Neural cell (in vitro differentiated cells): Measurements from ENCODE around the gene ARTN. TPM values are rescaled to one million over a fixed set of nuclear protein-coding genes. Genes with fewer than 3 reads are reported as not detected.

Experiments
- H2AFZ ChIP-seq: fragments of 200-600, 300-800 bp; sonication (generic), shearing (Covaris generic); 2 replicates; pipeline ENCODE4 v1.6.0; 2014; ENCODE audit warnings: low read depth, mild to moderate bottlenecking, antibody characterized with exemption, low read length, moderate library complexity
- H3F3A ChIP-seq: fragments of 200-600 bp; shearing (Covaris generic); 2 replicates; pipeline ENCODE4 v1.6.1; 2016; ENCODE audit warnings: mild to moderate bottlenecking, moderate library complexity, mixed read lengths, antibody characterized with exemption, low read length; ENCODE audit not compliant: insufficient read depth, poor library complexity, severe bottlenecking
- H3K27ac ChIP-seq: fragments of 200-600, 300-800 bp; sonication (generic), shearing (Covaris generic); 2 replicates; pipeline ENCODE4 v1.5.1; 2014; ENCODE audit warnings: mild to moderate bottlenecking, low read length, moderate library complexity
- H3K27me3 ChIP-seq: fragments of 300-800, 200-600 bp; sonication (generic), shearing (Covaris generic); 2 replicates; pipeline ENCODE4 v1.6.0; 2014; ENCODE audit warnings: mild to moderate bottlenecking, low read depth, low read length, moderate library complexity; ENCODE audit not compliant: insufficient read depth
- H3K36me3 ChIP-seq: fragments of 300-800, 200-600 bp; sonication (generic), shearing (Covaris generic); 2 replicates; pipeline ENCODE4 v1.5.1; 2014; ENCODE audit warnings: mild to moderate bottlenecking, antibody characterized with exemption, low read length, moderate library complexity; ENCODE audit not compliant: insufficient read depth
- H3K4me2 ChIP-seq: fragments of 300-800, 200-600 bp; sonication (generic), shearing (Covaris generic); 2 replicates; pipeline ENCODE4 v1.6.0; 2014; ENCODE audit warnings: mild to moderate bottlenecking, low read length
- H3K4me3 ChIP-seq: fragments of 300-800, 200-600 bp; sonication (generic), shearing (Covaris generic); 2 replicates; pipeline ENCODE4 v1.5.1; 2014; ENCODE audit warnings: mild to moderate bottlenecking, low read length, moderate library complexity
- H3K79me2 ChIP-seq: fragments of 200-600 bp; shearing (Covaris generic); replicated peaks from 2 replicates; pipeline ENCODE4 v1.6.0; 2014; ENCODE audit warnings: mild to moderate bottlenecking, low read length, moderate library complexity; ENCODE audit not compliant: insufficient read depth
- H3K9ac ChIP-seq: fragments of 300-800, 200-600 bp; sonication (generic), shearing (Covaris generic); 2 replicates; pipeline ENCODE4 v1.6.1; 2016; ENCODE audit warnings: mild to moderate bottlenecking, low read length, mixed read lengths
- H3K9me2 ChIP-seq: fragments of 200-600 bp; shearing (Covaris generic); 2 replicates; pipeline ENCODE4 v1.6.1; 2016; ENCODE audit warnings: mild to moderate bottlenecking, low read length, mixed read lengths; ENCODE audit not compliant: insufficient read depth
- H3K9me3 ChIP-seq: fragments of 200-600, 300-800 bp; sonication (generic), shearing (Covaris generic); 2 replicates; pipeline ENCODE4 v1.6.1; 2016; ENCODE audit warnings: mild to moderate bottlenecking, mixed run types, low read length, moderate library complexity, mixed read lengths
- H4K20me1 ChIP-seq: fragments of 200-600 bp; shearing (Covaris generic); 2 replicates; pipeline ENCODE4 v1.6.1; 2016; ENCODE audit warnings: mild to moderate bottlenecking, mixed run types; ENCODE audit not compliant: insufficient read depth
- EP300 ChIP-seq: fragments of 450-650 bp; conservative IDR thresholded peaks from 2 replicates; pipeline ENCODE4 v1.6.1; 2014; ENCODE audit warnings: antibody characterized with exemption, mild to moderate bottlenecking, moderate library complexity; ENCODE audit not compliant: poor library complexity, severe bottlenecking
- EZH2 ChIP-seq: fragments of 200-600, 300-800 bp; shearing (Covaris generic), sonication (generic); IDR thresholded peaks from 2 replicates; pipeline ENCODE4 v1.6.1; 2014; ENCODE audit warnings: antibody characterized with exemption, low read length, borderline replicate concordance, mild to moderate bottlenecking; ENCODE audit not compliant: insufficient read depth, poor library complexity, severe bottlenecking
- MXI1 ChIP-seq: fragments of 450-650 bp; conservative IDR thresholded peaks from 2 replicates; pipeline ENCODE4 v1.6.1; 2014; ENCODE audit warnings: antibody characterized with exemption, mild to moderate bottlenecking; ENCODE audit not compliant: poor library complexity, severe bottlenecking
- POLR2AphosphoS5 ChIP-seq: IDR thresholded peaks from 2 replicates; pipeline ENCODE4 v1.6.1; 2012
- RAD21 ChIP-seq: fragments of 450-650 bp; conservative IDR thresholded peaks from 2 replicates; pipeline ENCODE4 v1.6.1; 2014; ENCODE audit warnings: antibody characterized with exemption, mild to moderate bottlenecking, moderate library complexity
- SMC3 ChIP-seq: fragments of 450-650 bp; conservative IDR thresholded peaks from 2 replicates; pipeline ENCODE4 v1.6.1; 2014; ENCODE audit warnings: antibody characterized with exemption, mild to moderate bottlenecking, moderate library complexity; ENCODE audit not compliant: poor library complexity
- TAF1 ChIP-seq: IDR thresholded peaks from 2 replicates; pipeline ENCODE4 v1.6.1; 2012; ENCODE audit warnings: low read depth
- polyA plus RNA-seq: library from polyadenylated mRNA; depleted of rRNA; stranded (reverse); fragments of >200 nt; gene quantifications from 2 replicates; pipeline ENCODE4 v1.2.3, GENCODE V29; 2014
- TF ChIP-seq, protein P1 (sequence below): IDR thresholded peaks from 2 replicates; pipeline ENCODE4 v1.6.1; 2012; ENCODE audit warnings: borderline replicate concordance
- TF ChIP-seq, protein P2 (sequence below): fragments of 450-650 bp; IDR thresholded peaks from 2 replicates; pipeline ENCODE4 v1.5.1; 2014; ENCODE audit warnings: antibody characterized with exemption, mild to moderate bottlenecking, moderate library complexity; ENCODE audit not compliant: poor library complexity, severe bottlenecking

The ARTN gene
- polyA plus RNA-seq, 1 donor from 2014 or later, result 1.4 TPM

DNA sequence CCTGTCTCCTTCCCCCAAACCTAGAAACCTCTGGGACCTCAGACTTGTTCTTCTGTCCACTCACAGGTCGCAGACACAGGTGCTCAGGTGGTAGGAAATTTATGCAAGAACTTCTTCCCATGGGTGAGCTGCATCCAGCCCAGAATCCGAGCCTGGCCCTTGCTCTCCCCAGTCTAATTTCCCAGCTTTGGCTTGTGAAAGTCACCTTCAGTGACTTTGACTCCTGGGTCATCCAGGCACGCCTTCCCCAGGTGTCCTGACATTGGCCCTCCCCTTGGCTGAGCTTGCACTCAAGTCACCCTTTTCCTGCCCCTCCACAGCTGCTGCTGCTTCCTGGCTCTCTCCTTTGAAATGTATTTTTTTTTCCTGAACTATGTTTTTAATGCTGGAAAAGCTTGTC is 19.8 kb downstream of the ARTN start (continued):
- TF ChIP-seq, protein P1, sequence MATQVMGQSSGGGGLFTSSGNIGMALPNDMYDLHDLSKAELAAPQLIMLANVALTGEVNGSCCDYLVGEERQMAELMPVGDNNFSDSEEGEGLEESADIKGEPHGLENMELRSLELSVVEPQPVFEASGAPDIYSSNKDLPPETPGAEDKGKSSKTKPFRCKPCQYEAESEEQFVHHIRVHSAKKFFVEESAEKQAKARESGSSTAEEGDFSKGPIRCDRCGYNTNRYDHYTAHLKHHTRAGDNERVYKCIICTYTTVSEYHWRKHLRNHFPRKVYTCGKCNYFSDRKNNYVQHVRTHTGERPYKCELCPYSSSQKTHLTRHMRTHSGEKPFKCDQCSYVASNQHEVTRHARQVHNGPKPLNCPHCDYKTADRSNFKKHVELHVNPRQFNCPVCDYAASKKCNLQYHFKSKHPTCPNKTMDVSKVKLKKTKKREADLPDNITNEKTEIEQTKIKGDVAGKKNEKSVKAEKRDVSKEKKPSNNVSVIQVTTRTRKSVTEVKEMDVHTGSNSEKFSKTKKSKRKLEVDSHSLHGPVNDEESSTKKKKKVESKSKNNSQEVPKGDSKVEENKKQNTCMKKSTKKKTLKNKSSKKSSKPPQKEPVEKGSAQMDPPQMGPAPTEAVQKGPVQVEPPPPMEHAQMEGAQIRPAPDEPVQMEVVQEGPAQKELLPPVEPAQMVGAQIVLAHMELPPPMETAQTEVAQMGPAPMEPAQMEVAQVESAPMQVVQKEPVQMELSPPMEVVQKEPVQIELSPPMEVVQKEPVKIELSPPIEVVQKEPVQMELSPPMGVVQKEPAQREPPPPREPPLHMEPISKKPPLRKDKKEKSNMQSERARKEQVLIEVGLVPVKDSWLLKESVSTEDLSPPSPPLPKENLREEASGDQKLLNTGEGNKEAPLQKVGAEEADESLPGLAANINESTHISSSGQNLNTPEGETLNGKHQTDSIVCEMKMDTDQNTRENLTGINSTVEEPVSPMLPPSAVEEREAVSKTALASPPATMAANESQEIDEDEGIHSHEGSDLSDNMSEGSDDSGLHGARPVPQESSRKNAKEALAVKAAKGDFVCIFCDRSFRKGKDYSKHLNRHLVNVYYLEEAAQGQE, result no peak
- TF ChIP-seq SMC3, result no peak

DNA sequence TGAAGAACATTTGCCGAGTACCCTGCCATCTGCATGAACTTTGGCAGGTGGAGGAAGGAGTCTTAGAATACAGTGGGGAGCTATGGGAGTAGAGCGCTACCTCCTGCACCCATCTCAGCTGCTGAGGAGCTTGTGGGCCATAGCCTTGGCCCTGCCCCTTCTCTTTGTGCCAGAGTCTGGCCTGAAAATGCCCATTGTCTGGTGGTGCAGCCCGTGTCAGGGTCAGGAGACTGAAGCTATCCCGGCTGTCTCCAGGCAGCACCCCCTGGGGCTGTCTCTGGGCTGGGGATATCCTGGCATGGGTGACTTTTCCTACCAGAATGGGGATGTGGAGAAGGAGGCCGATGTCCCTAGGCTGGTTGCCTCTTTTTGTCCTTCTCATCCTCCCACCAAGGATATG is 20.4 kb downstream of the ARTN start:
- peaks cover 14% of the 10 kb centered on the region for H3K36me3 ChIP-seq
- no peaks in the 10 kb centered on the region for H3F3A ChIP-seq
- peak overlapping the region; percentile 78 for H3K4me3 ChIP-seq
- no peaks in the 10 kb centered on the region for H4K20me1 ChIP-seq
- peak overlapping the region; percentile 95 for H3K4me2 ChIP-seq
- no peaks in the 10 kb centered on the region for H3K9me2 ChIP-seq
- no peak overlapping the region for H2AFZ ChIP-seq
- peak overlapping the region; percentile 86 for H3K9ac ChIP-seq
- TF ChIP-seq TAF1, result no peak
- TF ChIP-seq, protein P1, result no peak
- H3K9me3 ChIP-seq, result no peaks in the 10 kb centered on the region
- peaks cover 42% of the 10 kb centered on the region for H3K79me2 ChIP-seq
- H3K27me3 ChIP-seq, result no peaks in the 10 kb centered on the region
- peak overlapping the region; percentile 99 for H3K27ac ChIP-seq

DNA sequence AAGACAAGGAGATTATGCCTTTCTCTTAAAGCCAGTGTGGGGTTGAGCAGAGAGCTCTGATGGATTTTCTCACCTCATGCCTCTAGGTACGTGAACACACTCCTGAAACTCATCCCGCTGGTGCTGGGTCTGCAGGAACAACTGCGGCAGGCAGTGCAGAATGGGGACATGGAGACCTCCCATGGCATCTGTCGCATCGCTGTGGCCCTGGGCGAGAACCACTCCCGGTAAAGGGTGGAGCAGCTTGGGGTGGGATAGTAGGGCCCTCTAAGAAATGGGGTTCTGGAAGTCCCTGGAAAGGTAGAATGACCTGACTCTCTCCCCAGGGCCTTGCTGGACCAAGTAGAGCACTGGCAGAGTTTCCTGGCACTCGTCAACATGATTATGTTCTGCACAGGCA is 22.6 kb downstream of the ARTN start:
- H4K20me1 ChIP-seq, result no peaks in the 10 kb centered on the region
- H3K4me3 ChIP-seq, result no peak overlapping the region
- H3K79me2 ChIP-seq, result peaks cover 30% of the 10 kb centered on the region
- no peaks in the 10 kb centered on the region for H3K27me3 ChIP-seq
- H3F3A ChIP-seq, result no peaks in the 10 kb centered on the region
- H3K9ac ChIP-seq, result no peak overlapping the region
- H3K27ac ChIP-seq, result no peak overlapping the region
- no peak overlapping the region for H3K4me2 ChIP-seq
- no peaks in the 10 kb centered on the region for H3K9me2 ChIP-seq
- H2AFZ ChIP-seq, result no peak overlapping the region
- H3K9me3 ChIP-seq, result no peaks in the 10 kb centered on the region
- TF ChIP-seq SMC3 (no peak), RAD21 (no peak), TAF1 (no peak), MXI1 (no peak), EZH2 (no peak), EP300 (no peak), POLR2AphosphoS5 (no peak)
- TF ChIP-seq, protein P1, result no peak
- TF ChIP-seq, protein P2, sequence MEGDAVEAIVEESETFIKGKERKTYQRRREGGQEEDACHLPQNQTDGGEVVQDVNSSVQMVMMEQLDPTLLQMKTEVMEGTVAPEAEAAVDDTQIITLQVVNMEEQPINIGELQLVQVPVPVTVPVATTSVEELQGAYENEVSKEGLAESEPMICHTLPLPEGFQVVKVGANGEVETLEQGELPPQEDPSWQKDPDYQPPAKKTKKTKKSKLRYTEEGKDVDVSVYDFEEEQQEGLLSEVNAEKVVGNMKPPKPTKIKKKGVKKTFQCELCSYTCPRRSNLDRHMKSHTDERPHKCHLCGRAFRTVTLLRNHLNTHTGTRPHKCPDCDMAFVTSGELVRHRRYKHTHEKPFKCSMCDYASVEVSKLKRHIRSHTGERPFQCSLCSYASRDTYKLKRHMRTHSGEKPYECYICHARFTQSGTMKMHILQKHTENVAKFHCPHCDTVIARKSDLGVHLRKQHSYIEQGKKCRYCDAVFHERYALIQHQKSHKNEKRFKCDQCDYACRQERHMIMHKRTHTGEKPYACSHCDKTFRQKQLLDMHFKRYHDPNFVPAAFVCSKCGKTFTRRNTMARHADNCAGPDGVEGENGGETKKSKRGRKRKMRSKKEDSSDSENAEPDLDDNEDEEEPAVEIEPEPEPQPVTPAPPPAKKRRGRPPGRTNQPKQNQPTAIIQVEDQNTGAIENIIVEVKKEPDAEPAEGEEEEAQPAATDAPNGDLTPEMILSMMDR, result no peak
- peaks cover 17% of the 10 kb centered on the region for H3K36me3 ChIP-seq
